H1 (cell line): ENCODE measurements around the gene DPEP3. TPM values are rescaled to one million over a fixed set of nuclear protein-coding genes. Genes with fewer than 3 reads are reported as not detected.
A peak's percentile ranks its signal among the peaks of the same experiment; 100 is the strongest.

Experiments used
- BRCA1 ChIP-seq: IDR thresholded peaks from 2 replicates; pipeline ENCODE4 v1.6.1; 2012; ENCODE audit warnings: low read depth, low read length, improper control_type of control experiment
- CBX8 ChIP-seq: fragments of 300-800, 300-1000 bp; sonication (generic); IDR thresholded peaks from 2 replicates; pipeline ENCODE4 v1.7.1; 2016; ENCODE audit warnings: low read depth, low read length, borderline replicate concordance
- TAF7 ChIP-seq: optimal IDR thresholded peaks from 2 replicates; pipeline ENCODE3; 2011; ENCODE audit warnings: low read depth, mild to moderate bottlenecking, inconsistent platforms, low read length, moderate library complexity, borderline replicate concordance
- YY1 ChIP-seq: IDR thresholded peaks from 2 replicates; pipeline ENCODE4 v1.6.1; 2011; ENCODE audit warnings: low read depth, mild to moderate bottlenecking, low read length
- polyA plus RNA-seq, 7 experiments: library from polyadenylated mRNA; depleted of rRNA in 3 of 7; stranded (reverse) in 5 of 7; unstranded in 2 of 7; fragments of >200 nt in 5 of 7; fragments of 200-250 nt in 2 of 7; gene quantifications; 1 replicate in 5 of 7; 2 replicates in 1 of 7; 4 replicates in 1 of 7; pipeline versions ENCODE4 v1.2.1 to v1.2.3, GENCODE V29; 2011 to 2013; ENCODE audit warnings: missing spikeins in 2 of 7, mixed read lengths in 2 of 7
- total RNA-seq: library from RNA; stranded (reverse); fragmentation: NEBNext Ultra II Directional; extraction: Animal tissue kit (Norgen Biotek cat#: 25700); gene quantifications from 2 replicates; pipeline ENCODE4 v1.2.1, GENCODE V29; 2021
- TF ChIP-seq, protein P1 (sequence below): IDR thresholded peaks from 2 replicates; pipeline ENCODE4 v1.6.1; 2012; ENCODE audit warnings: inconsistent platforms

The DPEP3 gene
- total and polyA plus RNA-seq, 2 of the 8 experiments (the other 6 are each of a cell fraction or from before 2014, with no cell fraction given): 6.5 to 9.9 TPM

DNA sequence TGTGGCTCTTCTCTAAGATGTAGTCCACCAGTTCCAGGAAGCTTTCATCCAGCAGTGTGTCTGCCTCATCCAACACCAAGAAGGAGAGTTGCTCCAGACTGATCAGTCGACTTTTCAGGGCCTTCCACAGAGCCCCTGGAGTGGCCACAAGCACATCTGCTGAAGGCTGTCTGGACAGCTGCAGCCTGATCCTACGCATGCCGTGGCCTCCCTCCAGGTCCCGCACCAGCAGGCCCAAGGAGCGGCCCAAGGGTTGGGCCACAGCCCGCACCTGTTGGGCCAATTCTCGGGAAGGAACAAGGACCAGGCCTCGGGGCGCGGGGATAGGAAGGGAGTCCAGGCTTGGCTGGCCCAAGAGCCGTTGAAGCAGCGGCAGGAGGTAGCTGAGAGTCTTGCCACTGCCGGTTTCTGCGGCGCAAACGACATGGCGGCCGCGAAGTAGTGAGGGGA lies 42.0 kb upstream of the DPEP3 start (continued):
- no peak for TF ChIP-seq BRCA1
- TF ChIP-seq YY1: peak; percentile 41; the same call in 1 of the 2 replicates
- no peak for TF ChIP-seq CBX8
- TF ChIP-seq, protein P1, sequence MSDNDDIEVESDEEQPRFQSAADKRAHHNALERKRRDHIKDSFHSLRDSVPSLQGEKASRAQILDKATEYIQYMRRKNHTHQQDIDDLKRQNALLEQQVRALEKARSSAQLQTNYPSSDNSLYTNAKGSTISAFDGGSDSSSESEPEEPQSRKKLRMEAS: no peak
- TF ChIP-seq TAF7: no peak
